Amygdala (tissue), 56 donors: ENCODE data around the gene ATG16L2.

Source experiments
- DNase-seq, 56 donors: peaks; one replicate each; lab custom pipeline; 2025; lab: John Stamatoyannopoulos, UW

Gene ATG16L2

GRCh38 chr11:72864702-72865655 lies 50.8 kb downstream of the ATG16L2 start:
- no peak for DNase-seq

GRCh38 chr11:72867970-72868369 lies 53.8 kb downstream of the ATG16L2 start:
- no peak for DNase-seq

GRCh38 chr11:72869831-72870230 lies 55.6 kb downstream of the ATG16L2 start:
- DNase-seq: no peak

- no peak for DNase-seq
These were observed 56.9 kb downstream of the ATG16L2 start for GRCh38 chr11:72871119-72871518.

- no peak for DNase-seq
These were observed 57.8 kb downstream of the ATG16L2 start for GRCh38 chr11:72872012-72872411.

- DNase-seq: no peak
These were observed 61.5 kb downstream of the ATG16L2 start for GRCh38 chr11:72875736-72876135.

- no peak for DNase-seq
These were observed 61.9 kb downstream of the ATG16L2 start for GRCh38 chr11:72876147-72876546.
